Fibroblast of gingiva (primary cell): Measurements from ENCODE around the gene LPP.

ENCODE experiments used
- DNase-seq: peaks from one replicate; pipeline ENCODE4 v3.0.0-alpha.2; 2011; ENCODE audit warnings: low read depth

The LPP gene

GRCh38 chr3:188170461-188171459, 16.8 kb downstream of the LPP start:
- DNase-seq, result no peak

- no peak for DNase-seq
These were observed 17.9 kb downstream of the LPP start for GRCh38 chr3:188171682-188172467.

GRCh38 chr3:188174317-188175044, 20.5 kb downstream of the LPP start:
- DNase-seq, result no peak

GRCh38 chr3:188176476-188176875, 22.5 kb downstream of the LPP start:
- no peak for DNase-seq

- DNase-seq, result no peak
These were observed 22.9 kb downstream of the LPP start for GRCh38 chr3:188176884-188177283.

- no peak for DNase-seq
These were observed 23.8 kb downstream of the LPP start for GRCh38 chr3:188177721-188178120.

- DNase-seq, result no peak
These were observed 24.5 kb downstream of the LPP start for GRCh38 chr3:188178293-188178936.

GRCh38 chr3:188179006-188179966, 25.3 kb downstream of the LPP start:
- DNase-seq, result peak; percentile 76

- no peak for DNase-seq
These were observed 26.2 kb downstream of the LPP start for GRCh38 chr3:188180114-188180513.

- DNase-seq, result no peak
These were observed 29.5 kb downstream of the LPP start for GRCh38 chr3:188183452-188183851.

GRCh38 chr3:188184160-188184559, 30.2 kb downstream of the LPP start:
- no peak for DNase-seq

- no peak for DNase-seq
These were observed 30.7 kb downstream of the LPP start for GRCh38 chr3:188184649-188185048.

GRCh38 chr3:188185717-188186251, 31.8 kb downstream of the LPP start:
- peak; percentile 19 for DNase-seq

- no peak for DNase-seq
These were observed 33.1 kb downstream of the LPP start for GRCh38 chr3:188187053-188187452.

GRCh38 chr3:188188911-188189310, 35.0 kb downstream of the LPP start:
- DNase-seq, result no peak

GRCh38 chr3:188191460-188191859, 37.5 kb downstream of the LPP start:
- DNase-seq, result no peak

GRCh38 chr3:188192034-188192433, 38.1 kb downstream of the LPP start:
- DNase-seq, result no peak

- DNase-seq, result no peak
These were observed 40.4 kb downstream of the LPP start for GRCh38 chr3:188194332-188194731.

- no peak for DNase-seq
These were observed 42.5 kb downstream of the LPP start for GRCh38 chr3:188196232-188196990.
